BE2C (cell line): ENCODE results near the gene RBMS3.

ENCODE experiments used
- DNase-seq: peaks from one replicate; pipeline ENCODE4 v3.0.0-alpha.2; 2020
- H3K27me3 ChIP-seq: fragments of 250-450 bp; sonication (Bioruptor Pico); 2 replicates; pipeline ENCODE4 v1.5.1; 2020; ENCODE audit warnings: mild to moderate bottlenecking
- H3K36me3 ChIP-seq: fragments of 250-450 bp; sonication (Bioruptor Pico); 2 replicates; pipeline ENCODE4 v1.5.1; 2020; ENCODE audit warnings: mild to moderate bottlenecking
- H3K4me1 ChIP-seq: fragments of 250-450 bp; sonication (Bioruptor Pico); 2 replicates; pipeline ENCODE4 v1.5.1; 2020
- H3K4me3 ChIP-seq: 2 replicates; pipeline ENCODE4 v1.5.1; 2011; ENCODE audit warnings: low read depth, low read length
- H3K9me3 ChIP-seq: fragments of 250-450 bp; sonication (Bioruptor Pico); 2 replicates; pipeline ENCODE4 v1.5.1; 2020
- TF ChIP-seq, protein P1 (sequence below): IDR thresholded peaks from 2 replicates; pipeline ENCODE4 v1.5.1; 2012; ENCODE audit warnings: mild to moderate bottlenecking, low read depth, low read length

Gene RBMS3

GRCh38 chr3:29344154-29344553 lies 63.3 kb downstream of the RBMS3 start:
- no peaks in the 10 kb centered on the region for H3K36me3 ChIP-seq
- H3K9me3 ChIP-seq = no peaks in the 10 kb centered on the region
- H3K4me3 ChIP-seq = no peak overlapping the region
- DNase-seq = no peak
- no peaks in the 10 kb centered on the region for H3K27me3 ChIP-seq
- TF ChIP-seq, protein P1, sequence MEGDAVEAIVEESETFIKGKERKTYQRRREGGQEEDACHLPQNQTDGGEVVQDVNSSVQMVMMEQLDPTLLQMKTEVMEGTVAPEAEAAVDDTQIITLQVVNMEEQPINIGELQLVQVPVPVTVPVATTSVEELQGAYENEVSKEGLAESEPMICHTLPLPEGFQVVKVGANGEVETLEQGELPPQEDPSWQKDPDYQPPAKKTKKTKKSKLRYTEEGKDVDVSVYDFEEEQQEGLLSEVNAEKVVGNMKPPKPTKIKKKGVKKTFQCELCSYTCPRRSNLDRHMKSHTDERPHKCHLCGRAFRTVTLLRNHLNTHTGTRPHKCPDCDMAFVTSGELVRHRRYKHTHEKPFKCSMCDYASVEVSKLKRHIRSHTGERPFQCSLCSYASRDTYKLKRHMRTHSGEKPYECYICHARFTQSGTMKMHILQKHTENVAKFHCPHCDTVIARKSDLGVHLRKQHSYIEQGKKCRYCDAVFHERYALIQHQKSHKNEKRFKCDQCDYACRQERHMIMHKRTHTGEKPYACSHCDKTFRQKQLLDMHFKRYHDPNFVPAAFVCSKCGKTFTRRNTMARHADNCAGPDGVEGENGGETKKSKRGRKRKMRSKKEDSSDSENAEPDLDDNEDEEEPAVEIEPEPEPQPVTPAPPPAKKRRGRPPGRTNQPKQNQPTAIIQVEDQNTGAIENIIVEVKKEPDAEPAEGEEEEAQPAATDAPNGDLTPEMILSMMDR = no peak
- H3K4me1 ChIP-seq = peaks cover 7% of the 10 kb centered on the region; the same call in 1 of the 2 replicates

DNA sequence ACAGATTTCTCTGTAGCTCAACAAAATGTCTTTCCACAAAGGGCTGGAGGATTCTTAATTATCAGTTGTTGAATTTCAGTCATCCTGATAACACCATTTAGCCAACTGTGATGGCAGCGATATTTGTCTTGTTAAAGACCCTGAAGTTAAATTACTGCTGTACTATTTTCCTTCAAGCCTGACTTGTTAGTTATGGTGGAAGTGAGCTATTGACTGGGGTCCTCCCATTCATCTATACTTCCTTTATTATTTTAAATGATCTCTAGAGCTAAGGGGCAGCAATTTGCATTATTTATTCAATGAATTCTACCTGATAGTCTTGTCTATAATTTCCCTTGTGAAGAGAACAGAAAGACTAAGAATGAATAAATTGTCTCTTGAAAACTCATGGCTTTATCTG lies 64.1 kb downstream of the RBMS3 start:
- DNase-seq = no peak
- Histone ChIP-seq H3K4me3 (no peak overlapping the region), H3K36me3 (no peaks in the 10 kb centered on the region), H3K4me1 (peaks cover 6% of the 10 kb centered on the region; the same call in 1 of the 2 replicates), H3K9me3 (no peaks in the 10 kb centered on the region), H3K27me3 (no peaks in the 10 kb centered on the region)
- TF ChIP-seq, protein P1 = no peak

- no peaks in the 10 kb centered on the region for H3K36me3 ChIP-seq
- no peak overlapping the region for H3K4me3 ChIP-seq
- no peaks in the 10 kb centered on the region for H3K27me3 ChIP-seq
- peaks cover 3% of the 10 kb centered on the region; the same call in 1 of the 2 replicates for H3K4me1 ChIP-seq
- TF ChIP-seq, protein P1 = no peak
- no peaks in the 10 kb centered on the region for H3K9me3 ChIP-seq
- no peak for DNase-seq
These were observed 64.8 kb downstream of the RBMS3 start for GRCh38 chr3:29345516-29346300.

- DNase-seq = no peak
- no peaks in the 10 kb centered on the region for H3K27me3 ChIP-seq
- H3K36me3 ChIP-seq = no peaks in the 10 kb centered on the region
- H3K9me3 ChIP-seq = no peaks in the 10 kb centered on the region
- H3K4me3 ChIP-seq = no peak overlapping the region
- H3K4me1 ChIP-seq = peaks cover 3% of the 10 kb centered on the region; the same call in 1 of the 2 replicates
- TF ChIP-seq, protein P1 = no peak
These were observed 66.0 kb downstream of the RBMS3 start for GRCh38 chr3:29346828-29347227.

DNA sequence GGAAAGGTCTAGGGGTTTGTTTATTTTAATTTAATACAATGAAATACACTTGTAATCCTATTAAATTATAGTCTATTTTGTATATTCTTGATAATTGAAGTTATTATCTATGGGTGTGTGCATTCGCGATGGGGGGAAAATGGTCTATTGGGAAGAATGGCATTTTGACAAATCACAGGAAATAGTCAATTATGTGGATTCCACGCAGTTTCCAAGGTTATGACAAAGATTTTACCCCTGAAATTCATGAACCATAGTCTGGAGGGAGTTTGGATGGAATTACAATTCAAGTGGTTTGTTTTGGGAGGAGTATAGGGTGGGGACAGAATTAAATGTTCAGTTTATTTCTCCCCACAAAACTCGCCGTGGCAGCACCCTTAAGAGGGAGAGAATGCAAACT lies 66.5 kb downstream of the RBMS3 start:
- Histone ChIP-seq H3K4me1 (peaks cover 3% of the 10 kb centered on the region; the same call in 1 of the 2 replicates), H3K9me3 (no peaks in the 10 kb centered on the region), H3K27me3 (no peaks in the 10 kb centered on the region), H3K36me3 (no peaks in the 10 kb centered on the region), H3K4me3 (no peak overlapping the region)
- TF ChIP-seq, protein P1 = no peak
- no peak for DNase-seq

GRCh38 chr3:29348316-29348715 lies 67.4 kb downstream of the RBMS3 start:
- no peaks in the 10 kb centered on the region for H3K36me3 ChIP-seq
- no peaks in the 10 kb centered on the region for H3K27me3 ChIP-seq
- no peak for DNase-seq
- H3K4me1 ChIP-seq = peaks cover 3% of the 10 kb centered on the region; the same call in 1 of the 2 replicates
- TF ChIP-seq, protein P1 = no peak
- H3K9me3 ChIP-seq = no peaks in the 10 kb centered on the region
- no peak overlapping the region for H3K4me3 ChIP-seq
